ENCODE measurements around the gene SPATA21.

The SPATA21 gene

GRCh38 chr1:16351456-16351993, 85.7 kb downstream of the SPATA21 start:
- H3K27ac ChIP-seq (ENCODE audit: low read depth, low read length), result peak overlapping the region; percentile 87
- no peaks in the 10 kb centered on the region for H3K27me3 ChIP-seq (ENCODE audit: control insufficient read depth in 1 of 2, insufficient read depth in 2 of 2, low read length in 2 of 2)

GRCh38 chr1:16349847-16350406, 87.3 kb downstream of the SPATA21 start:
- Histone ChIP-seq H3K27ac (ENCODE audit: low read depth, low read length) (no peak overlapping the region), H3K9me3 (ENCODE audit: control insufficient read depth in 1 of 2, low read length in 2 of 2) (no peaks in the 10 kb centered on the region), H3K4me3 (ENCODE audit: low read depth in 1 of 2, low read length in 2 of 2) (no peak overlapping the region), H3K36me3 (ENCODE audit: control insufficient read depth in 1 of 2, insufficient read depth in 2 of 2, low read length in 2 of 2) (no peaks in the 10 kb centered on the region), H3K4me1 (ENCODE audit: control insufficient read depth in 1 of 2, insufficient read depth in 2 of 2, low read length in 2 of 2) (peaks cover 11 to 14% of the 10 kb centered on the region in 2 donors), H3K9ac (ENCODE audit: low read depth in 1 of 2, low read length in 2 of 2) (no peak overlapping the region), H3K27me3 (ENCODE audit: control insufficient read depth in 1 of 2, insufficient read depth in 2 of 2, low read length in 2 of 2) (no peaks in the 10 kb centered on the region)

More at GRCh38 chr1:16351456-16351993, 85.7 kb downstream of the SPATA21 start:
- peak overlapping the region; percentile 86 to 91 for H3K4me3 ChIP-seq (ENCODE audit: low read depth in 1 of 2, low read length in 2 of 2)
- H3K4me1 ChIP-seq (ENCODE audit: control insufficient read depth in 1 of 2, insufficient read depth in 2 of 2, low read length in 2 of 2), result peaks cover 11 to 14% of the 10 kb centered on the region in 2 donors
- peak overlapping the region; percentile 79 to 96 for H3K9ac ChIP-seq (ENCODE audit: low read depth in 1 of 2, low read length in 2 of 2)
- no peaks in the 10 kb centered on the region for H3K9me3 ChIP-seq (ENCODE audit: control insufficient read depth in 1 of 2, low read length in 2 of 2)
- H3K36me3 ChIP-seq (ENCODE audit: control insufficient read depth in 1 of 2, insufficient read depth in 2 of 2, low read length in 2 of 2), result no peaks in the 10 kb centered on the region

Data from duodenal mucosa (tissue), 2 donors.